A172 (cell line): ENCODE measurements around the gene BIRC5. TPM values are rescaled to one million over a fixed set of nuclear protein-coding genes. Genes with fewer than 3 reads are reported as not detected.

ENCODE experiments used
- DNase-seq: peaks from one replicate; pipeline ENCODE4 v3.0.0-alpha.2; 2015; ENCODE audit warnings: low spot score
- total RNA-seq: library from RNA; depleted of rRNA; stranded (reverse); fragments of >200 nt; shearing (Covaris generic); gene quantifications from 2 replicates; pipeline ENCODE4 v1.2.3, GENCODE V29; 2014

Gene BIRC5
- total RNA-seq, 1 experiment from 2014 or later = 174 TPM

- DNase-seq = no peak
These were observed 42.1 kb downstream of the BIRC5 start for GRCh38 chr17:78255953-78256706.

- DNase-seq = no peak
These were observed 42.9 kb downstream of the BIRC5 start for GRCh38 chr17:78256707-78257591.

- DNase-seq = peak; percentile 23
These were observed 43.8 kb downstream of the BIRC5 start for GRCh38 chr17:78257810-78258322.

- no peak for DNase-seq
These were observed 44.5 kb downstream of the BIRC5 start for GRCh38 chr17:78258323-78259191.

- no peak for DNase-seq
These were observed 45.1 kb downstream of the BIRC5 start for GRCh38 chr17:78259192-78259554.

- DNase-seq = no peak
These were observed 49.1 kb downstream of the BIRC5 start for GRCh38 chr17:78263063-78263735.

GRCh38 chr17:78263736-78264340 is 49.8 kb downstream of the BIRC5 start:
- DNase-seq = no peak

- no peak for DNase-seq
These were observed 50.5 kb downstream of the BIRC5 start for GRCh38 chr17:78264590-78264989.

GRCh38 chr17:78265121-78265520 is 51.1 kb downstream of the BIRC5 start:
- DNase-seq = no peak

- DNase-seq = no peak
These were observed 52.2 kb downstream of the BIRC5 start for GRCh38 chr17:78266231-78266631.

GRCh38 chr17:78266771-78267170 is 52.7 kb downstream of the BIRC5 start:
- DNase-seq = no peak

GRCh38 chr17:78267253-78268073 is 53.4 kb downstream of the BIRC5 start:
- DNase-seq = no peak

GRCh38 chr17:78268191-78268874 is 54.3 kb downstream of the BIRC5 start:
- DNase-seq = no peak

- DNase-seq = peak; percentile 26
These were observed 55.2 kb downstream of the BIRC5 start for GRCh38 chr17:78268951-78269905.

- no peak for DNase-seq
These were observed 55.9 kb downstream of the BIRC5 start for GRCh38 chr17:78269955-78270381.

GRCh38 chr17:78271419-78272170 is 57.5 kb downstream of the BIRC5 start:
- no peak for DNase-seq

GRCh38 chr17:78272181-78272913 is 58.3 kb downstream of the BIRC5 start:
- DNase-seq = peak; percentile 68
